B cell (primary cell): ENCODE measurements around the gene EGLN1. TPM values are rescaled to one million over a fixed set of nuclear protein-coding genes. Genes with fewer than 3 reads are reported as not detected.

Experiments used
- ATAC-seq: fragments of 200-7000 bp; cut with Tn5 transposase; one replicate; pipeline ENCODE4 v1.10.0; 2021; ENCODE audit warnings: low read depth, mild to moderate bottlenecking, moderate number of reproducible peaks, moderate library complexity
- CTCF ChIA-PET: fragments of 350-600 bp; sonication (Branson Sonifier 250); formaldehyde crosslinking; loops from one replicate; lab custom pipeline; 2021; ENCODE audit warnings: antibody characterized with exemption, inconsistent platforms; lab: Charles Lee
- POLR2A ChIA-PET: fragments of 350-600 bp; sonication (Branson Sonifier 250); formaldehyde crosslinking; loops from one replicate; lab custom pipeline; 2021; ENCODE audit warnings: antibody characterized with exemption; lab: Charles Lee
- DNase-seq: peaks from one replicate; pipeline ENCODE4 v3.0.0; 2013
- H2AFZ ChIP-seq: 2 replicates; pipeline ENCODE4 v1.6.1; 2012; ENCODE audit warnings: mild to moderate bottlenecking, low read depth, low read length; ENCODE audit not compliant: insufficient read depth, poor library complexity, severe bottlenecking
- H3K27ac ChIP-seq, 2 donors: 1 replicate in 1 of 2; 2 replicates in 1 of 2; pipeline ENCODE4 v1.5.1; 2012 to 2013; ENCODE audit warnings: low read length in 2 of 2, mild to moderate bottlenecking in 2 of 2, moderate library complexity in 1 of 2
- H3K27me3 ChIP-seq, 4 experiments: fragments of 200-600 bp in 1 of 4; sonication (generic) in 1 of 4; replicated peaks in 1 of 4; 1 replicate in 2 of 4; 2 replicates in 2 of 4; pipeline versions ENCODE4 v1.6.1 to v1.7.0; 2013 to 2016; ENCODE audit warnings: low read length in 3 of 4, mild to moderate bottlenecking in 2 of 4, mixed read lengths in 1 of 4, moderate library complexity in 1 of 4; ENCODE audit not compliant: insufficient read depth in 4 of 4, control insufficient read depth in 3 of 4; ENCODE audit errors: control extremely low read depth in 1 of 4
- H3K36me3 ChIP-seq, 2 experiments: replicated peaks in 1 of 2; 1 replicate in 1 of 2; 2 replicates in 1 of 2; pipeline versions ENCODE4 v1.6.1 to v1.7.1; 2013; ENCODE audit warnings: low read length in 1 of 2; ENCODE audit not compliant: insufficient read depth in 2 of 2, control insufficient read depth in 1 of 2; ENCODE audit errors: control extremely low read depth in 1 of 2, extremely low read depth in 1 of 2
- H3K4me1 ChIP-seq, 2 donors: fragments of 200-600 bp in 1 of 2; sonication (generic) in 1 of 2; 1 replicate in 1 of 2; 2 replicates in 1 of 2; pipeline versions ENCODE4 v1.5.1 to v1.6.1; 2013 to 2017; ENCODE audit warnings: low read length in 2 of 2; ENCODE audit not compliant: control insufficient read depth in 2 of 2, insufficient read depth in 2 of 2
- H3K4me2 ChIP-seq: replicated peaks from 2 replicates; pipeline ENCODE3; 2012; ENCODE audit warnings: mild to moderate bottlenecking, low read depth, low read length; ENCODE audit not compliant: poor library complexity, severe bottlenecking
- H3K4me3 ChIP-seq, 5 experiments: fragments of 200-600 bp in 1 of 5; sonication (generic) in 1 of 5; 1 replicate in 3 of 5; 2 replicates in 2 of 5; pipeline versions ENCODE4 v1.5.1 to v1.7.0; 2011 to 2016; ENCODE audit warnings: low read length in 4 of 5, mild to moderate bottlenecking in 4 of 5, low read depth in 2 of 5, control low read depth in 1 of 5, moderate library complexity in 1 of 5; ENCODE audit not compliant: insufficient read depth in 1 of 5; ENCODE audit errors: control extremely low read depth in 1 of 5, extremely low read depth in 1 of 5
- H3K79me2 ChIP-seq: fragments of 200-600 bp; sonication (generic); one replicate; pipeline ENCODE4 v1.6.0; 2016; ENCODE audit warnings: low read length; ENCODE audit not compliant: control insufficient read depth, insufficient read depth
- H3K9ac ChIP-seq: fragments of 200-600 bp; sonication (generic); 2 replicates; pipeline ENCODE4 v1.6.1; 2017; ENCODE audit warnings: mild to moderate bottlenecking, low read length, moderate library complexity
- H3K9me3 ChIP-seq, 3 donors: one replicate each; pipeline versions ENCODE4 v1.6.1 to v1.7.1; 2013; ENCODE audit warnings: low read length in 2 of 3; ENCODE audit not compliant: control insufficient read depth in 2 of 3, insufficient read depth in 1 of 3; ENCODE audit errors: control extremely low read depth in 1 of 3
- H4K20me1 ChIP-seq: 2 replicates; pipeline ENCODE4 v1.6.0; 2012; ENCODE audit warnings: mild to moderate bottlenecking, low read length; ENCODE audit not compliant: insufficient read depth, control insufficient read depth, poor library complexity, severe bottlenecking
- H3K27ac Mint-ChIP-seq: one replicate; pipeline ENCODE4 v1.8.0; 2021; ENCODE audit warnings: mixed read lengths
- H3K27me3 Mint-ChIP-seq: one replicate; pipeline ENCODE4 v1.8.0; 2021; ENCODE audit warnings: mixed read lengths
- H3K4me1 Mint-ChIP-seq: one replicate; pipeline ENCODE4 v1.8.0; 2021; ENCODE audit warnings: mixed read lengths
- H3K4me3 Mint-ChIP-seq: one replicate; pipeline ENCODE4 v1.8.0; 2021; ENCODE audit warnings: mixed read lengths
- H3K9me3 Mint-ChIP-seq: one replicate; pipeline ENCODE4 v1.8.0; 2022; ENCODE audit warnings: mixed read lengths; ENCODE audit not compliant: insufficient read depth
- CTCF ChIP-seq: fragments of 200-600 bp; IDR thresholded peaks from one replicate; pipeline ENCODE4 v1.8.0; 2022; ENCODE audit warnings: antibody characterized with exemption, mild to moderate bottlenecking
- EZH2 ChIP-seq: IDR thresholded peaks from 2 replicates; pipeline ENCODE4 v1.6.1; 2012; ENCODE audit warnings: borderline replicate concordance, low read depth, mild to moderate bottlenecking, moderate library complexity, low read length; ENCODE audit not compliant: insufficient read depth, poor library complexity, severe bottlenecking
- WGBS: methylation state at CpG from one replicate; pipeline ENCODE4 v1.1.5; 2013; ENCODE audit warnings: missing lambda C conversion rate; ENCODE audit not compliant: insufficient coverage; 5-methylcytosine and 5-hydroxymethylcytosine counted together
- intact Hi-C: fragments of 100-400 bp; cut with micrococcal nuclease; formaldehyde crosslinking; loops from one replicate; pipeline ENCODE4 v1.10.0; 2022
- polyA plus RNA-seq: library from polyadenylated mRNA; depleted of rRNA; stranded (reverse); fragments of >200 nt; gene quantifications from 2 replicates; pipeline ENCODE4 v1.2.3, GENCODE V29; 2012
- total RNA-seq, 2 donors: library from RNA; stranded (reverse); fragments of 120-200 nt in 1 of 2; gene quantifications; 1 replicate in 1 of 2; 2 replicates in 1 of 2; pipeline versions ENCODE4 v1.2.3 to v1.2.4, GENCODE V29; 2013 to 2022

The EGLN1 gene
- total and polyA plus RNA-seq, 2 donors (not counting 1 experiment from before 2014, with no cell fraction given), result 7.5 to 18.5 TPM

- Histone ChIP-seq H3K36me3 (no peaks in the 10 kb centered on the region), H3K4me2 (no peak overlapping the region), H3K9ac (no peak overlapping the region), H3K79me2 (no peaks in the 10 kb centered on the region), H3K4me3 (no peak overlapping the region), H3K27ac (no peak overlapping the region), H2AFZ (no peak overlapping the region), H3K27me3 (no peaks in the 10 kb centered on the region), H3K4me1 (no peaks in the 10 kb centered on the region), H3K9me3 (peaks cover 0 to 7% (median 0%) of the 10 kb centered on the region in 3 donors), H4K20me1 (no peaks in the 10 kb centered on the region)
- POLR2A ChIA-PET, result no interaction called here
- no peaks in the 10 kb centered on the region for H3K9me3 Mint-ChIP-seq
- no peak overlapping the region for H3K27ac Mint-ChIP-seq
- no peak for TF ChIP-seq EZH2
- H3K4me3 Mint-ChIP-seq, result no peak overlapping the region
- DNase-seq, result no peak
- intact Hi-C loops, result no loop called here
- no peak for ATAC-seq
- CTCF ChIA-PET, result interaction anchor here (1.3 kb wide), 1 partner anchor 18 kb away, joined by 3 read pairs; the partner anchor contains the start of gene EXOC8
- no peaks in the 10 kb centered on the region for H3K27me3 Mint-ChIP-seq
- 97% methylated on average over 6 of the region's 9 CpGs for WGBS
- H3K4me1 Mint-ChIP-seq, result no peaks in the 10 kb centered on the region
Measured at GRCh38 chr1:231319080-231319479, 103.0 kb downstream of the EGLN1 start.

- ATAC-seq (no peak), DNase-seq (no peak)
- POLR2A ChIA-PET, result no interaction called here
- H3K4me1 ChIP-seq, result no peaks in the 10 kb centered on the region
- H2AFZ ChIP-seq, result no peak overlapping the region
- TF ChIP-seq EZH2 (no peak), CTCF (no peak)
- H3K4me2 ChIP-seq, result no peak overlapping the region
- intact Hi-C loops, result no loop called here
- Mint-ChIP-seq H3K27ac (no peak overlapping the region), H3K4me1 (no peaks in the 10 kb centered on the region), H3K4me3 (no peak overlapping the region), H3K27me3 (no peaks in the 10 kb centered on the region), H3K9me3 (no peaks in the 10 kb centered on the region)
- no peaks in the 10 kb centered on the region for H4K20me1 ChIP-seq
- no peaks in the 10 kb centered on the region for H3K79me2 ChIP-seq
- H3K27me3 ChIP-seq, result no peaks in the 10 kb centered on the region
- no peaks in the 10 kb centered on the region for H3K36me3 ChIP-seq
- CTCF ChIA-PET, result interaction anchor here (1.1 to 1.3 kb wide), 3 partner anchors 12 to 39 kb away, joined by 3 to 4 read pairs (median 3); partner anchors contain the start of gene EXOC8
- 92% methylated on average over 4 of the region's 4 CpGs for WGBS
- peaks cover 0 to 7% (median 0%) of the 10 kb centered on the region in 3 donors for H3K9me3 ChIP-seq
- H3K9ac ChIP-seq, result no peak overlapping the region
- no peak overlapping the region for H3K27ac ChIP-seq
- H3K4me3 ChIP-seq, result no peak overlapping the region
Measured at GRCh38 chr1:231318568-231318967, 103.5 kb downstream of the EGLN1 start.
